HG03103 (cell line): Measurements from ENCODE around the gene ALOX15.
"Not testable (repeated sequence)": the region's sequence is repeated elsewhere in the genome, so short reads cannot be mapped to it uniquely, and the experiment has no call there.

Experiments
- ATAC-seq: cut with Tn5 transposase; IDR thresholded peaks from one replicate; pipeline ENCODE4 v1.9.1; 2021; ENCODE audit warnings: low read depth; ENCODE audit not compliant: unreplicated experiment

The ALOX15 gene

GRCh38 chr17:4620531-4621101 is 20.9 kb downstream of the ALOX15 start:
- no peak for ATAC-seq

GRCh38 chr17:4617590-4618351 is 23.7 kb downstream of the ALOX15 start:
- no peak for ATAC-seq

- no peak for ATAC-seq
These were observed 24.4 kb downstream of the ALOX15 start for GRCh38 chr17:4617090-4617489.

- no peak for ATAC-seq
These were observed 25.0 kb downstream of the ALOX15 start for GRCh38 chr17:4616476-4616875.

- ATAC-seq, result no peak
These were observed 30.8 kb downstream of the ALOX15 start for GRCh38 chr17:4610656-4611055.

GRCh38 chr17:4610162-4610561 is 31.3 kb downstream of the ALOX15 start:
- ATAC-seq, result no peak

GRCh38 chr17:4609761-4610160 is 31.7 kb downstream of the ALOX15 start:
- ATAC-seq, result no peak

GRCh38 chr17:4607773-4608187 is 33.7 kb downstream of the ALOX15 start:
- no peak for ATAC-seq

- ATAC-seq, result no peak
These were observed 34.2 kb downstream of the ALOX15 start for GRCh38 chr17:4607261-4607741.

GRCh38 chr17:4605826-4606225 is 35.7 kb downstream of the ALOX15 start:
- ATAC-seq, result no peak

- ATAC-seq, result not testable (repeated sequence)
These were observed 36.7 kb downstream of the ALOX15 start for GRCh38 chr17:4604736-4605135.

GRCh38 chr17:4604111-4604644 is 37.3 kb downstream of the ALOX15 start:
- no peak for ATAC-seq

GRCh38 chr17:4602041-4602440 is 39.4 kb downstream of the ALOX15 start:
- no peak for ATAC-seq

GRCh38 chr17:4601326-4601725 is 40.2 kb downstream of the ALOX15 start:
- no peak for ATAC-seq

GRCh38 chr17:4600563-4600962 is 40.9 kb downstream of the ALOX15 start:
- no peak for ATAC-seq

- no peak for ATAC-seq
These were observed 41.8 kb downstream of the ALOX15 start for GRCh38 chr17:4599505-4600281.

- ATAC-seq, result no peak
These were observed 42.5 kb downstream of the ALOX15 start for GRCh38 chr17:4598776-4599504.

GRCh38 chr17:4597975-4598374 is 43.5 kb downstream of the ALOX15 start:
- ATAC-seq, result no peak

- ATAC-seq, result no peak
These were observed 44.7 kb downstream of the ALOX15 start for GRCh38 chr17:4596636-4597380.
